HG02798 (cell line): Measurements from ENCODE around the gene DGKE.

ENCODE experiments used
- ATAC-seq: cut with Tn5 transposase; IDR thresholded peaks from one replicate; pipeline ENCODE4 v1.9.1; 2021; ENCODE audit warnings: mild to moderate bottlenecking; ENCODE audit not compliant: unreplicated experiment, poor library complexity

DGKE gene

GRCh38 chr17:56810891-56811775 lies 22.8 kb upstream of the DGKE start:
- no peak for ATAC-seq

- no peak for ATAC-seq
Observed at GRCh38 chr17:56812901-56813388, 21.0 kb upstream of the DGKE start.

GRCh38 chr17:56815711-56816110 lies 18.2 kb upstream of the DGKE start:
- ATAC-seq: no peak

- ATAC-seq: no peak
Observed at GRCh38 chr17:56817066-56817465, 16.9 kb upstream of the DGKE start.

GRCh38 chr17:56819030-56819429 lies 14.9 kb upstream of the DGKE start:
- ATAC-seq: no peak

GRCh38 chr17:56819431-56820145 lies 14.4 kb upstream of the DGKE start:
- peak; percentile 70 for ATAC-seq

- no peak for ATAC-seq
Observed at GRCh38 chr17:56820207-56820606, 13.7 kb upstream of the DGKE start.

- ATAC-seq: peak; percentile 60
Observed at GRCh38 chr17:56821847-56822534, 12.0 kb upstream of the DGKE start.

- no peak for ATAC-seq
Observed at GRCh38 chr17:56822725-56823124, 11.2 kb upstream of the DGKE start.

- ATAC-seq: no peak
Observed at GRCh38 chr17:56823848-56824247, 10.1 kb upstream of the DGKE start.

GRCh38 chr17:56824503-56824902 lies 9.4 kb upstream of the DGKE start:
- no peak for ATAC-seq

- no peak for ATAC-seq
Observed at GRCh38 chr17:56826611-56827414, 7.1 kb upstream of the DGKE start.

GRCh38 chr17:56830726-56831368 lies 3.1 kb upstream of the DGKE start:
- ATAC-seq: no peak

GRCh38 chr17:56831369-56832095 lies 2.4 kb upstream of the DGKE start:
- ATAC-seq: no peak

GRCh38 chr17:56832446-56832845 lies 1.5 kb upstream of the DGKE start:
- no peak for ATAC-seq

- peak; percentile 57 for ATAC-seq
Observed at GRCh38 chr17:56833057-56833808, 718 bp upstream of the DGKE start.

GRCh38 chr17:56834380-56835263 lies 671 bp downstream of the DGKE start:
- peak; percentile 35 for ATAC-seq
